Heart left ventricle (tissue), 16 donors: ENCODE measurements around the gene COQ5. TPM values are rescaled to one million over a fixed set of nuclear protein-coding genes. Genes with fewer than 3 reads are reported as not detected.
A peak's percentile ranks its signal among the peaks of the same experiment; 100 is the strongest.

Experiments used
- ATAC-seq, 4 donors: fragments of 200-7000 bp; cut with Tn5 transposase; one replicate each; pipeline ENCODE4 v1.9.1; 2020 to 2022; ENCODE audit warnings: moderate library complexity in 4 of 4, mild to moderate bottlenecking in 3 of 4, moderate number of reproducible peaks in 1 of 4
- DNase-seq, 5 donors: peaks; one replicate each; pipeline ENCODE4 v3.0.0-alpha.2; 2020
- H3K27ac ChIP-seq, 12 donors: fragments of 200-600 bp; sonication (generic) in 4 of 12; one replicate each; pipeline versions ENCODE4 v1.5.0 to v1.8.0; 2016 to 2022; ENCODE audit warnings: mild to moderate bottlenecking in 2 of 12
- H3K27me3 ChIP-seq, 9 donors: fragments of 200-600 bp; sonication (generic) in 2 of 9; one replicate each; pipeline versions ENCODE4 v1.5.1 to v1.8.0; 2016 to 2022; ENCODE audit warnings: mild to moderate bottlenecking in 3 of 9
- H3K36me3 ChIP-seq, 9 donors: fragments of 200-600 bp; sonication (generic) in 2 of 9; one replicate each; pipeline versions ENCODE4 v1.5.0 to v1.8.0; 2018 to 2022; ENCODE audit warnings: mild to moderate bottlenecking in 2 of 9
- H3K4me1 ChIP-seq, 12 donors: fragments of 200-600 bp; sonication (generic) in 4 of 12; one replicate each; pipeline versions ENCODE4 v1.5.0 to v1.8.0; 2016 to 2022; ENCODE audit warnings: mild to moderate bottlenecking in 3 of 12
- H3K4me3 ChIP-seq, 12 donors: fragments of 200-600 bp; sonication (generic) in 4 of 12; one replicate each; pipeline versions ENCODE4 v1.5.0 to v1.8.0; 2017 to 2022; ENCODE audit warnings: mild to moderate bottlenecking in 9 of 12, moderate library complexity in 4 of 12
- H3K9me3 ChIP-seq, 12 donors: fragments of 200-600 bp; sonication (generic) in 4 of 12; one replicate each; pipeline versions ENCODE4 v1.5.0 to v1.8.0; 2016 to 2022; ENCODE audit warnings: mild to moderate bottlenecking in 1 of 12
- POLR2A ChIP-seq, 2 donors: fragments of 450-650 bp; IDR thresholded peaks; one replicate each; pipeline ENCODE4 v1.6.1; 2017; ENCODE audit warnings: antibody characterized with exemption in 2 of 2, mild to moderate bottlenecking in 2 of 2, moderate library complexity in 2 of 2
- WGBS, 4 donors: extraction: QIAGEN DNeasy Blood & Tissue Kit in 2 of 4; methylation state at CpG; one replicate each; pipeline versions ENCODE4 v1.1.5 to v1.1.7; 2013 to 2018; 5-methylcytosine and 5-hydroxymethylcytosine counted together
- intact Hi-C, 10 donors: fragments of 100-400 bp; cut with DNase I; formaldehyde crosslinking; loops; one replicate each; pipeline versions ENCODE4 v1.11.1 to v1.14.2; 2022
- polyA plus RNA-seq, 2 donors: library from polyadenylated mRNA; stranded (reverse); fragments of 200-250 nt; gene quantifications; one replicate each; pipeline ENCODE4 v1.2.3, GENCODE V29; 2013
- total RNA-seq, 9 donors: library from RNA; depleted of rRNA in 2 of 9; stranded (reverse); fragments of >200 nt in 2 of 9; fragmentation: NEBNext Ultra II Directional in 3 of 9; extraction: Animal tissue kit (Norgen Biotek cat#: 25700) in 3 of 9; gene quantifications; one replicate each; pipeline versions ENCODE4 v1.1.0 to v1.2.4, GENCODE V29; 2016 to 2023
- TF ChIP-seq, protein P1 (sequence below), 12 donors: fragments of 200-600 bp; sonication (generic) in 4 of 12; IDR thresholded peaks; one replicate each; pipeline versions ENCODE4 v1.5.0 to v1.8.0; 2018 to 2022; ENCODE audit warnings: antibody characterized with exemption in 12 of 12, mild to moderate bottlenecking in 5 of 12
- donor health status: ischemic (EF 13 %, LVEDD 7.1; RV severe dilation, severe dysfunction).
- donor health status: healthy with polysubstance abuse.
- donor health status: DM: no; HTN: yes; CAD: no.
- donor health status: DM: no; HTN: no; CAD: no.
- donor health status: ischemic (EF 25% LVEDD 6.9; RV normal size, moderate dysfunction).
- donor health status: ischemic (EF 25% LVEDD 5.7; RV mildly dilated, moderate dysfunction).
- donor health status: healthy.
- donor health status: DM: yes; HTN: yes; CAD: no.
- donor health status: ischemic (EF 35%, LVEDD 5.7; RV mildly dilated, moderate dysfunction).
- donor health status: nonischemic (EF 11% LVEDD 7.7; RV severe dilation, severe dysfunction).
- donor health status: DM: yes; HTN: yes; CAD: no.
- donor health status: PGD.
- donor health status: ischemic (EF 29% LVEDD 5.4; RV normal size, mild dysfunction).
- donor health status: nonischemic (EF 23%, LVEDD 6.1; RV moderate dilation, normal function).

COQ5 gene
- total and polyA plus RNA-seq, 11 donors, result 27.9 to 48.9 (median 36.7) TPM

- WGBS, 4 donors, result 87 to 100% (median 88%) methylated on average over 1 of the region's 1 CpG
- ATAC-seq (no peak), DNase-seq (no peak)
- Histone ChIP-seq H3K9me3 (no peaks in the 10 kb centered on the region), H3K36me3 (peaks cover 0 to 80% (median 70%) of the 10 kb centered on the region in 9 donors), H3K4me3 (no peak overlapping the region), H3K27ac (no peak overlapping the region), H3K4me1 (peaks cover 0 to 21% (median 14%) of the 10 kb centered on the region in 12 donors), H3K27me3 (no peaks in the 10 kb centered on the region)
- no peak for TF ChIP-seq POLR2A (IDR thresholded peaks at IDR 0.05)
- TF ChIP-seq, protein P1, sequence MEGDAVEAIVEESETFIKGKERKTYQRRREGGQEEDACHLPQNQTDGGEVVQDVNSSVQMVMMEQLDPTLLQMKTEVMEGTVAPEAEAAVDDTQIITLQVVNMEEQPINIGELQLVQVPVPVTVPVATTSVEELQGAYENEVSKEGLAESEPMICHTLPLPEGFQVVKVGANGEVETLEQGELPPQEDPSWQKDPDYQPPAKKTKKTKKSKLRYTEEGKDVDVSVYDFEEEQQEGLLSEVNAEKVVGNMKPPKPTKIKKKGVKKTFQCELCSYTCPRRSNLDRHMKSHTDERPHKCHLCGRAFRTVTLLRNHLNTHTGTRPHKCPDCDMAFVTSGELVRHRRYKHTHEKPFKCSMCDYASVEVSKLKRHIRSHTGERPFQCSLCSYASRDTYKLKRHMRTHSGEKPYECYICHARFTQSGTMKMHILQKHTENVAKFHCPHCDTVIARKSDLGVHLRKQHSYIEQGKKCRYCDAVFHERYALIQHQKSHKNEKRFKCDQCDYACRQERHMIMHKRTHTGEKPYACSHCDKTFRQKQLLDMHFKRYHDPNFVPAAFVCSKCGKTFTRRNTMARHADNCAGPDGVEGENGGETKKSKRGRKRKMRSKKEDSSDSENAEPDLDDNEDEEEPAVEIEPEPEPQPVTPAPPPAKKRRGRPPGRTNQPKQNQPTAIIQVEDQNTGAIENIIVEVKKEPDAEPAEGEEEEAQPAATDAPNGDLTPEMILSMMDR (IDR thresholded peaks at IDR 0.05), result no peak
- intact Hi-C loops, result no loop called here
Measured at GRCh38 chr12:120500581-120500980, 28.4 kb downstream of the COQ5 start.

DNA sequence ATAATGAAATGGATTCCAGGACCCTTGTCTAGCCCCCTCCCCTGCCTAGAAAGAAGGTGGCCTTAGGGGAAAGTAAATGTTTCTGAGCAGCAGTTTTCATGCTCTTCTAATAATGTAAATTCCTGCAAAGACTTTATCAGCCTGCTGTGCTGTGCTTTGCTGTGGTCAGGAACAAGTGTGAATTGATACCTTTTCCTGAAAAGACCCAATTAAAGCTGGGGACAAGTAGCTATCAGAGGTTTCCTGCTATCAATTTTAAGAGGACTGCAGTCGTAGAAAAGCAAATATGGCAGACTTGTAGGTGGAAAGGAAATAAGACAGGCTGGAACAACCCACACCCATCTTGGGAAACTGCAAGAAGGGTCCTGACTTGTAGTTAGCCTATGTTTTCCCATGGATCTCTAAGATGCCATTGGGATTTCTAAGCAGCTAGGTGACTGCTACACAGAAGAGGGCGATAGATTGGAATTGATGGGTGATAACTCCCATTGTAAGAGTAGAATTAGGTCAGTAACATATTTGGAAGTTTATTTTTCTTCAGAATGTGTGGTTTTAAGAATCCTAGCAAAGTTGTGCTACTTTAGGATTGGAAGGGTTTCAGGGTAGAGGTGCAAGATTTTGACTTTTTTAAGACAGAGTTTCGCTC, 30.0 kb downstream of the COQ5 start:
- DNase-seq (no peak), ATAC-seq (no peak)
- Histone ChIP-seq H3K4me1 (peaks cover 0 to 27% (median 17%) of the 10 kb centered on the region in 12 donors), H3K36me3 (peaks cover 0 to 64% (median 55%) of the 10 kb centered on the region in 9 donors), H3K27ac (peak overlapping the region in 1 of 12 donors; percentile 92), H3K27me3 (no peaks in the 10 kb centered on the region), H3K4me3 (no peak overlapping the region), H3K9me3 (no peaks in the 10 kb centered on the region)
- WGBS, 4 donors, result 78 to 90% (median 81%) methylated on average over 3 of the region's 3 CpGs
- intact Hi-C loops, result loop anchor here in 2 of 10 donors (5.0 kb wide), 3 partner anchors 33 to 52 kb away; partner anchors contain the start of genes GATC (in 1 of the 2), RNF10 (in 1 of the 2) and TRIAP1 (in 1 of the 2)
- TF ChIP-seq POLR2A (IDR thresholded peaks at IDR 0.05), result no peak

GRCh38 chr12:120497524-120498150, 31.3 kb downstream of the COQ5 start:
- Histone ChIP-seq H3K27me3 (no peaks in the 10 kb centered on the region), H3K4me3 (peak overlapping the region in 11 of 12 donors; percentile 74 to 100 (median 93)), H3K36me3 (peaks cover 0 to 50% (median 41%) of the 10 kb centered on the region in 9 donors), H3K9me3 (no peaks in the 10 kb centered on the region), H3K27ac (peak overlapping the region in 7 of 12 donors; percentile 63 to 97 (median 92)), H3K4me1 (peaks cover 0 to 27% (median 17%) of the 10 kb centered on the region in 12 donors)
- ATAC-seq, result no peak
- TF ChIP-seq POLR2A (IDR thresholded peaks at IDR 0.05), result no peak
- TF ChIP-seq, protein P1 (IDR thresholded peaks at IDR 0.05), result no peak
- DNase-seq, result no peak
- intact Hi-C loops, result loop anchor here in 3 of 10 donors (2.0 to 5.0 kb wide), 5 partner anchors 29 to 59 kb away; partner anchors contain the start of genes COX6A1 (in 1 of the 3), GATC (in 1 of the 3), RNF10 (in 1 of the 3) and SRSF9 (in 1 of the 3)
- WGBS, 4 donors, result 16 to 24% (median 22%) methylated on average over 9 of the region's 9 CpGs

- 0 to 1% (median 1%) methylated on average over 41 to 47 of the region's 47 CpGs for WGBS, 4 donors
- peaks cover 0 to 41% (median 38%) of the 10 kb centered on the region in 9 donors for H3K36me3 ChIP-seq
- TF ChIP-seq, protein P1 (IDR thresholded peaks at IDR 0.05), result peak in 4 of 12 donors; percentile 8 to 20 (median 11)
- TF ChIP-seq POLR2A (IDR thresholded peaks at IDR 0.05), result no peak
- peak overlapping the region; percentile 74 to 100 (median 92) for H3K4me3 ChIP-seq
- DNase-seq (peak; percentile 76 to 84 (median 80)), ATAC-seq (peak; percentile 52 to 81 (median 69))
- peak overlapping the region; percentile 75 to 97 (median 92) for H3K27ac ChIP-seq
- no peaks in the 10 kb centered on the region for H3K9me3 ChIP-seq
- H3K27me3 ChIP-seq, result no peaks in the 10 kb centered on the region
- intact Hi-C loops, result loop anchor here in 3 of 10 donors (2.0 to 5.0 kb wide), 5 partner anchors 28 to 58 kb away; partner anchors contain the start of genes COX6A1 (in 1 of the 3), GATC (in 1 of the 3), RNF10 (in 1 of the 3) and SRSF9 (in 1 of the 3)
- peaks cover 0 to 27% (median 17%) of the 10 kb centered on the region in 12 donors for H3K4me1 ChIP-seq
Measured at GRCh38 chr12:120496413-120497340, 32.3 kb downstream of the COQ5 start.
